ENCODE data around the gene RUNDC1.

DNA sequence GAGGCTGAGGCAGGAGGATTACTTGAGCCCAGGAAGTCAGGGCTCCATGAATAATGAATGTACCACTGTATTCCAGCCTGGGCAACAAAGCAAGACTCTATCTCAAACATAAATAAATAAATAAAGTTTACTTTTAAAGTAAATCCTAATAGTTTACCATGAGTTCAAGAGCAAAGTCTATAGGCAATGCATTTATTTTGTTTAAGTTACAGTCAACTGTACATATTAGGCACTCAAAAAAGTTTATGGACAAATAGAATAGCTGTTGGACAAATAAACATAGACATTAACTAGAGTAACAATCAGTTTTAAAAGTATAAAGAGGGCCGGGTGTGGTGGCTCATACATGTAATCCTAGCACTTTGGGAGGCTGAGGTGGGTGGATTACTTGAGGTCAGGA is 12.4 kb upstream of the RUNDC1 start:
- TF ChIP-seq, protein P1, sequence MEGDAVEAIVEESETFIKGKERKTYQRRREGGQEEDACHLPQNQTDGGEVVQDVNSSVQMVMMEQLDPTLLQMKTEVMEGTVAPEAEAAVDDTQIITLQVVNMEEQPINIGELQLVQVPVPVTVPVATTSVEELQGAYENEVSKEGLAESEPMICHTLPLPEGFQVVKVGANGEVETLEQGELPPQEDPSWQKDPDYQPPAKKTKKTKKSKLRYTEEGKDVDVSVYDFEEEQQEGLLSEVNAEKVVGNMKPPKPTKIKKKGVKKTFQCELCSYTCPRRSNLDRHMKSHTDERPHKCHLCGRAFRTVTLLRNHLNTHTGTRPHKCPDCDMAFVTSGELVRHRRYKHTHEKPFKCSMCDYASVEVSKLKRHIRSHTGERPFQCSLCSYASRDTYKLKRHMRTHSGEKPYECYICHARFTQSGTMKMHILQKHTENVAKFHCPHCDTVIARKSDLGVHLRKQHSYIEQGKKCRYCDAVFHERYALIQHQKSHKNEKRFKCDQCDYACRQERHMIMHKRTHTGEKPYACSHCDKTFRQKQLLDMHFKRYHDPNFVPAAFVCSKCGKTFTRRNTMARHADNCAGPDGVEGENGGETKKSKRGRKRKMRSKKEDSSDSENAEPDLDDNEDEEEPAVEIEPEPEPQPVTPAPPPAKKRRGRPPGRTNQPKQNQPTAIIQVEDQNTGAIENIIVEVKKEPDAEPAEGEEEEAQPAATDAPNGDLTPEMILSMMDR (IDR thresholded peaks at IDR 0.05; ENCODE audit: low read depth, low read length), result no peak
- no peak for TF ChIP-seq MYC (IDR thresholded peaks at IDR 0.05; ENCODE audit: low read depth, low read length)
- no peak for TF ChIP-seq POLR2A (IDR thresholded peaks at IDR 0.05; ENCODE audit: extremely low read depth, insufficient read length)

Data from NB4 (cell line).